GM21526 (cell line): ENCODE measurements around the gene G0S2.
A peak's percentile ranks its signal among the peaks of the same experiment; 100 is the strongest.
"Not testable (repeated sequence)": the region's sequence is repeated elsewhere in the genome, so short reads cannot be mapped to it uniquely, and the experiment has no call there.

Experiments used
- ATAC-seq: cut with Tn5 transposase; IDR thresholded peaks from one replicate; pipeline ENCODE4 v1.9.1; 2021; ENCODE audit warnings: moderate library complexity; ENCODE audit not compliant: unreplicated experiment, low FRiP score

G0S2 gene

DNA sequence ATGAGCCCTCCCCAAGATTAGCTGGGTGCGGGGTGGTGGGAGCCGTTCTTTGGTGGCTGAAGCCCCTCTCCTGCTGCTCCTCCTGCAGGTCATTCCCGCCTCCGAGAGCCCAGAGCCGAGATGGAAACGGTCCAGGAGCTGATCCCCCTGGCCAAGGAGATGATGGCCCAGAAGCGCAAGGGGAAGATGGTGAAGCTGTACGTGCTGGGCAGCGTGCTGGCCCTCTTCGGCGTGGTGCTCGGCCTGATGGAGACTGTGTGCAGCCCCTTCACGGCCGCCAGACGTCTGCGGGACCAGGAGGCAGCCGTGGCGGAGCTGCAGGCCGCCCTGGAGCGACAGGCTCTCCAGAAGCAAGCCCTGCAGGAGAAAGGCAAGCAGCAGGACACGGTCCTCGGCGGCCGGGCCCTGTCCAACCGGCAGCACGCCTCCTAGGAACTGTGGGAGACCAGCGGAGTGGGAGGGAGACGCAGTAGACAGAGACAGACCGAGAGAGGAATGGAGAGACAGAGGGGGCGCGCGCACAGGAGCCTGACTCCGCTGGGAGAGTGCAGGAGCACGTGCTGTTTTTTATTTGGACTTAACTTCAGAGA is 448 bp downstream of the G0S2 start:
- ATAC-seq, result no peak

DNA sequence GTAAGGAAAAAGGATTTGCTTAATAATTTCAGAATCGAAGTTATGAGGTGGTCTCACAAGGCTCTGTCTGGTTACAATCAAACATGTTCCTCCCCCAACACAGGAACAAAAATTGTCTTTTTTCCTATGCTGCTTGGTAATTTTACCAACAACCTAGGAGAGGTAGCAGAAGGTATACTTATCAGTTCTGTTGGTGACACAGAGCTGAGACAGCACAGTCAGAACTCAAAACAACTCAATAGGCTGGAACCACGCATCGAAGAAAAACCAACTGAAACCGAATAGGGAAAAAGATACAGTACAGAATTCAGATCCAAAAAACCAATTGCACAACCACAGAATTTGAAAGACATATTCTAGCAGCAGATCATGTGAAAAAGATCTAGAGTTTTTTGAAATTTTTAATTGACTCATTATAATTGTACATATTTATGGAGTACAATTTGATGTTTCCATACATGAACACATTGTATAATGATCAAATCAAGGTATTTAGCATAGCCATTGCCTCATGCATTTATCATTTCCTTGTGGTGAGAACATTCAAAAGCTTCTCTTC is 3.8 kb downstream of the G0S2 start:
- ATAC-seq, result no peak

DNA sequence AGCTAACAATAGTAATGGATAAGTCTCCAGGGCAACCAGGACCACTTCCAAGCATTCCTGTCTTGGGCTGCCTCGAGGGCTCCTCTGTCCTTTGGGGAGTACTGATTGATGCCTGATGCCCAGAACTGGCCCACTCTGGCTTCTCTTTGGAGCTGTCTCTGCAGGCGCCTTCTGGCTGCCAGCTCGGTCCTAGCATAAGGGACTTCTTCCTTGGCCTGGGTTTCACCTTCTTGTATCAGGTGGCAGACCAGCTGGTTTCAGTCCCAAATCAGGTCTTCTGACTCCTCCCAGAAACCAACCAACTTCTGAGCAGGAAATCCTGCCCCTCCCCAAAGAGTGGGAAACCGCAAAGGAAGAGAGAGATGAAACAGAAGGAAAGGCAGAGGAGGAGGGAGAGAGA is 10.6 kb downstream of the G0S2 start:
- ATAC-seq, result no peak

DNA sequence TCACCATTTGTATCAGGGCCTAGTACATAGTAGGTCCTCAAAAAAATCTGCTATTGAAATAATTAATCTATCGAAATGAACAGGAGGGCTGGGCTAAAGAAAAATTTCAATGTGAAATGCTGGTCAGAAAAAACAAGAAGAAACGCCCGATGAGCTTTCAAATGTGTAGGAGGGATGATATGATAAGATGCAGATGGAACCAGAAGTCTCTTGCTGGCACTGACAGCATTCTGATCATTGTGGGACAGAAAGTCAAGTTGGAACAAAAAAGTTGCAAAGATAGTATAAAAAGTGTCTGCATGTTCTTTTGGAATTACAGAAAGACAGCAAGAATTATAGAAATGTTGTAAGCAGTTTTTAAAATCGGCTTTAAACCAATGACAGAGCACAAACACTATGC is 11.1 kb downstream of the G0S2 start:
- ATAC-seq, result no peak

DNA sequence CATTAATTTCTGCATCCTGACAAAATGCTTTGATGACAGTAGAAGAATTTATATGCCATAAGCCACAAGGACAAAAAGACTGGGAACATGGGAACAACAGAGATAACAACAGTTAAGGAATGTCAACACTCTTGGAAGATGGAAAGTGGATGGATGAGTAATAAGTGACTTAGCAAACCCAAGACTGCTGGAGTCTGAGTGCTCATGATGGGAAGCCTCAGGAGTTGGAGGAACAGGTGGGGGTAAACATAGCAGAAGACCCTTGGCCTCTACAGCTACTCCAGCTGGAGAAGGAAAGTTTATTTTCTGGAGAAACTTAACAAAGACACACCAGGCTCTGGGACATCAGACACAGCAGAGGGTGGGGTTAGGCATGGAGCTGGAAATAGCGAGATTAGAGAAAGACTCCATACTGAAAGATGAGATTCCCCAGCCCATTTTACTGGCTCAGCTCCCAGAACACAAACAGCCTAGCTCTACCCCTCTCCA is 13.6 kb downstream of the G0S2 start:
- ATAC-seq, result no peak

DNA sequence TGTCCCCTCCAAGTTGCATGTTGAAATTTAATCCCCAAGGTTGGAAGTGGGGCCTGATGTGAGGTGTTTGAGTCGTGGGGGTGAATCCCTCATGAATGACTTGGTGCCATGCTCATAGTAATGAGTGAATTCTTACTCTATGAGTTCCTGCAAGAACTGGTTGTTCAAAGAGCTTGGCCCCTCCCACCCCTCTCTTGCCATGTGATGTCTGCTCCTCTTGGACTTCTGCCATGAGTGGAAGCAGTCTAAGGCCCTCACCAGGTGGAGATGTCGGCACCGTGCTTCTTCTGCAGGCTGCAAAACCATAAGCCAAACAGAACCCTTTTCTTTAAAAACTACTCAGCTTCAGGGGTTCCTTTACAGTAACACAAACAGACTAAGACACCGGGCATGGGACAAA is 14.3 kb downstream of the G0S2 start:
- ATAC-seq, result no peak

DNA sequence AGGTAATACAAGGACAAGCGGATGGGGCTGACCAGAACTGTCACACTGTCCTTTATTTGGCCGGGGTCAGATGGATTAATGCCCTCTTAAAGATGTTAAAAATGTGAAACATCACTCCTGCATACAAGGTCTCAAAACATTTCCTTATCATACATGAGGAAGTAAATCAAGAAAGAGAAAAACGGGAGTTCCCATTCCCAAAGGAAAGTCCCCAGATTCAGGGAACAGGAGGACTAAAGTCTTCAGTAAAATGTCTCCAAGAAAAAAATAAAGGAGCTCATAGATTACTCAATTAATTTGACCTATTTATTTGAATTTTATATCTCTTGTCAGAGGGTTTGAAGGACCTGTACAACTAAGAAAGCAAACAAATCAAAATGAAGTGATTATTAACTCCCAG is 16.0 kb downstream of the G0S2 start:
- no peak for ATAC-seq

DNA sequence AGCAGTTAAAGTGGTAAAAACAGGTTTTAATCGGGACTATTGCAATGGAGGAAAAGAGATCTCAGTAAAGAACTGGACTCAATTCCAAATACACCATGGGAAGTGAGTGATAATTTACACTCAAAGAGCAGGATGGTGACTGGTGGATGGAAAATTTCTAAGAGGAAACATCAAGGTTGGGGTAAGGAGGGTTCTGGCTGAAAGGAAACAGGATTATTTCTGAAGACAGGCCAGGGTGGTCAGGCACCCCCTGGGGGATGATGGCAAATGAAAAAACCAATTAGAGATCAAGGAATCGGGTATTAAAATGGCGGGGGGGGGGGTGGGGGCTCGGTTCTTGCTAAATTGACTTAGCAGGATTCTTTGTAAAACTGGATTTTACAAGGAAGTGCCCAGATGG is 17.1 kb downstream of the G0S2 start:
- no peak for ATAC-seq

DNA sequence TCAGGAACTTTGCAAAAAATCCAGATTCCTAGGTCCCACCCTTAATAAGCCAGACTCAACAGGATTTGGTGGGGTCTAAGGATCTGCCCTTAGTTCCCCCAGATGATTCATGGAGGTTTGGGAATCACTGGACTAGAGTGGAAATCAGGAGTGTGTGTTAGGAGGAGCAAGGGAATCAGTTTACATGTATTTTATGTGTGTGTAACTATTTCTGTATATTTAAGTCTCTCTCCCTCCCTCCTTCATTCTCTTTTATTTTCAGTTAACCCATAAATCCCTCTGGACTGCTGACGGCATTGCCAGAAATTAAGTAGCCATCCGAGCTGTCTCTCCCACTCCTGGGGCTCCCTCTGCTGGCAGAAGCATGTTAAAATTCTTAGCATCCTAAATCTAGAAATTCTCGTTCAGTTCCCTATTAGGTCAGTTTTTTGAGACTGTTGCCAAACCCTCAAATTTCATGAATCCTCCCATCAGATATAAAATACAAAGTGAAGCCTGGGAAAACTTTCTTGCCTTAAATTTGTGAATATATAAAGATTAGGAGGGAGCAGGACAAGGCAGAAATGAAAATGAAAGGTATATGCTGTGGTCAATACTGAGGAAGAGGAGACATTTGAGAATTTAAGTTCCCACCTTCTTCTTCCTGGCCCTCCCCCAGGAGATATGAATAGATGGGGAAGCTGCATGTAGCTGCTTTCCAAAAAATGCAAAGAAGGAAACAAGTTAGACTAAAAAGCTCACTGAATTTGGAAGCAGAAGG is 17.7 kb downstream of the G0S2 start:
- peak; percentile 62 for ATAC-seq

DNA sequence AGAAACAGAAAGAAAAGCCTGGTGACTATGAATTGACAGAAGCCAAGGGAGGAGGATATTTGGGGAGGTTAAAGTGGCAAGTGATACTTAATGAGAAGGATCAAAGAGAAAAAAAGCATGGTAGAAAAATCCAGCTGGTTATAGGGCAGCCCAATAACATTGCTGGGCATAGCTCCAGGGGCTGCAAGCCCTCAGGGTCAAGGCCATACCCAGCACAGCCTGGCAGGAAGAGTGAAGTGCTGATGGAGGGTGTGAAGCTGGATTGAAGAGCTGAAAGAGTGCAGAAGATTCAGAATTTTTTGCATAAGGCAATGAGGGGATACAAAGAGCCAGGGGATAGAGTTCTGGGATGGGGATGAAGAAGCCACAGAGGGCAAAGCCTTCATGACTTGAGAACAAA is 21.5 kb downstream of the G0S2 start:
- ATAC-seq, result no peak

DNA sequence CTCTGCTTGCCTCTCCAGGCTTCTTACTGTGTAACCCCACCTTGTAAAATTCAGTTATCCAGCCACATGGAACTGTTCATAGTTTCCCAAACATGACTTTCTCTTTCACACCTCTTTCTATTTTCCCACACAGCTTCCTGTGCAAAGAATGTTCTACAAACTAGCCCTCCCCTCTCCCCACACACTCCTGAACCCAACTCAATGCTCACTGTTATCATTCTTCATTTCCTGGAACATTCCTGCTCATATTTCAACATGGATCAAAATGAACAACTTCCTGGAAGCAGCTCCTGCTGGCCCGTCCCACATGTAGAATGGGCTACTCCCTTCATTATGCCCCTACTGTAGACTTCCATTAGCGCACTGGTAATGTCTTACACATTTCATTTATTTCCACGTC is 21.9 kb downstream of the G0S2 start:
- no peak for ATAC-seq

DNA sequence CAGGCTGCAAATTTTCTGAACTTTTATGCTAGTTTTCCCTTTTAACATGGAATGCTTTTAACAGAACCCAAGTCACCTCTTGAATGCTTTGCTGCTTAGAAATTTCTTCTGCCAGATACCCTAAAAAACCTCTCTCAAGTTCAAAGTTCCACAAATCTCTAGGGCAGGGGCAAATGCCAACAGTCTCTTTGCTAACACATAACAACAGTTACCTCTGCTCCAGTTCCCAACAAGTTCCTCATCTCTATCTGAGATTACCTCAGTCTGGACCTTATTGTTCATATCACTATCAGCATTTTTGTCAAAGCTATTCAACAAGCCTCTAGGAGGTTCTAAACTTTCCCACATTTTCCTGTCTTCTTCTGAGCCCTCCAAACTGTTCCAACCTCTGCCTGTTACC is 25.5 kb downstream of the G0S2 start:
- ATAC-seq, result not testable (repeated sequence)

DNA sequence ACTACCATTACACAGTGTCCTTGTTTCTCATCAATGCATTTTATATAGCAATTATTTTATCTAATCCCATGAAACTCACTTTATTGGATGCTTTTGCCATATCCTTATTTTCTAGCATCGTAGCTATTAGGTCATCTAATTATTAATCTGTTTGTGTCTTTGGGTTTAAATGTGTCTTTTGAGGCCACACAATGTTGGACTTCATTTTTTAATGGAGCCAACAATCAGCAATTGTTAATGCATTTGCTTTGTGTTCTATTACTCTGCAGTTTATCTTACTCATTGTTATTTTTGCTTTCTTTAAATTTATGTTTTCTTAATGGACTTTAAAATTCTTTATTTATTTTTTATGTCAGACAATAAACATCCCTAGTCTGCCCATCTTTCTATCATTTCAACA is 27.6 kb downstream of the G0S2 start:
- ATAC-seq, result no peak

DNA sequence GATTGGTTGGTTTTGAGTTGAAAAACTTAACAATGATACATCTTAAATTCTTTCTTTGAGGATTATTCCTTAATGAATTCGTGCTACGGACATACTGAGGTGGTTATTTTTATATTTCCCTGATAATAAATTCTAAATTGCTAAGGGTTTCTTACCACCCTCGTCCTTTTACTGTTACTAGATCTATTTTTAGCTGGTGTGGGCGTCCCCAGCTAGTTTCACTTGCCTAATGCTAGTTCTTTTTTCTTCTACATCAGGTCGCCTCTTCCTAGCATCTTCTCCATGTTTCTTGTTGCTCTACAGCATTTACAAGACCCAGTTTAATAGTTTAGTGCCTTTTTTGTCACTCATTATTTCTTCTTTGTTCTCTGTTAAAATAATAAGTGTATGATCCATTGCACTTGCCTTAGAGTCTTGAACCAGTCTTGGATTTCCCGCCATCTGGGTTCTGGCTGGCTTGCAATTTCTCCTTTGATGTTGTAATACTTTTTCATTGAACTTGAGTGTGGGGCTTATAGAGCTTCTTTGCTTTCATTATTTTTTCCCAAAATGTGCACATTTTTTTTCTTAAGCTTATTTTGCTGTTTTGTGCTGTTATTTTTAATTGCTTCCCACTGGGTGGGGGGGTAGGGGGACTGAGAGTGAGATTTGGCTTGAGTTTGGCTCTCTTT is 28.8 kb downstream of the G0S2 start:
- ATAC-seq, result no peak

DNA sequence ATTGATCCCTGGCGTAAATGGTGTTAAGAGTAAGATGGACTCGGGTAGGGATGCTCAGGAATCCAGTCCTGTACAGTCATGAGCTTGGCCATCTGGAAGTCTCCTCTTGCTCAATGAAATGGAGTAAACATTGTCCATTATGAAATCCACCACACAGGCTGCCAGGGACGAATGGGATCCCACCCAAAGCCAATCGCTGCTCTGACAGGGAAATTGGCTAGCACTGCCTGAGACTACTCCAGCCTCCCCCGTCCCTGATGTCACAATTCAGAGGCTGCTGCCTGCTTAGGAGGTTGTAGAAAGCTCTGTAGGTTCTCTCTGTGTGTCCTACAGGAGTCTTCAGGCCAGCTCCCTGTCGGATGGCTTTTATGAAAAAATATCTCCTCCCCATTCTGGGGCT is 29.4 kb downstream of the G0S2 start, which contains the start of gene HSD11B1:
HSD11B1 (plus strand) TSS at position 263 of the 400 bp plus-strand sequence; CDS start at position 360, 97 bp downstream.
- ATAC-seq, result no peak

DNA sequence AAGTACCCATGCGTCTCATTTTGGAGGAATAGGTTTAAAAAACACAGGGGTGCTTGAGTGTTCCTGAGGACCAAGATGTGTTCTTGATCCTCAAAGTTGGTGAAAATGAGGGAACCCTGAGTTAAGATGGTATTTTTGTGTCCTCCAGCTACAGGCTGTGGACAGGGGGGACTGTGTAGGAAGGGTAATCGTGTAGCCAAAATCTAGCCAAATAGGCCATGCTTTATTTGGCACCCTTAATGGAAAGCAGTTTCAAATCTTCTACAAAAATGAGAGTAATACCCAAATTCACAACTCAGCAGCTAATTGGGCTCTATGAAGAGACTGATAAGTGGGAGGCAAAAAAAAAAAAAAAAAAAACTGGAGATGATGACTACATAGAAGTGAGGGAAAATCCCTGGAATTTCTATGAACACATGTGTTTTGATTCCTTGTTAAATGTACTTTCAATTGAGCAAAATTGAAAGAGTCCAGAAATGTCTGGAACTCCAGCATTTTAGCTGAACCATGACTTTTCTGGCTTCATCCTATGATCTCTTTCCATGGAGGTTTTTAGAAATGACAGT is 29.9 kb downstream of the G0S2 start:
- ATAC-seq, result no peak

DNA sequence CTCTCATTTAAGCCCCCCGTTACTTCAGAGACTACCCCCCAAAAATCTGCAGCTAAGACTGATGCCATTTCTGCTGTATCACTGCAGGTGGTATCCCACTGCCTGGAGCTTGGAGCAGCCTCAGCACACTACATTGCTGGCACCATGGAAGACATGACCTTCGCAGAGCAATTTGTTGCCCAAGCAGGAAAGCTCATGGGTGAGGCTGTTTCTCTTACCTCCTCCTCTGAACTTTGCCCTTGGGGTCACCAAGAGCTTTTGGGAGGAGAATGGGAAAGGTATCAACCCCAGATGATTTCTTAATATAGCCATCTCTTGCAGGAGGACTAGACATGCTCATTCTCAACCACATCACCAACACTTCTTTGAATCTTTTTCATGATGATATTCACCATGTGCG is 31.4 kb downstream of the G0S2 start:
- ATAC-seq, result no peak

DNA sequence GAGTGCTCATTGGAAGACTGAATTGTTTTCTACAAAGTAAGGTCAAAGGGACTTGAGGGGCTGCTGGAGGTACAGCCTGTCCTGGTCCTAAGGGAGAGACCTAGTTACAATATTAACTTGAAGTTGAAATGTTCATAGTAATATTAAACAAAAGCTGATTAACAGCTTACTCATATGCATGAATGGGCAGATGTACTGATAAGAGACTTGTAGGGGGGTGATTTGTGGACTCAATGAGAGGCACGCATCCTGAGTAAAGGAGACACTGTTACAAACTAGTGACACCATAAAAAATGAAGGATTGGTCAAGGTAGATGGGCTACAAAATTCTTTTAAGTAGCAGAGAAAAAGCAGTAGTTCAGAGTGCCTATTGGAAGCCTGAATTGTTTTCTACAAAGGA is 32.1 kb downstream of the G0S2 start:
- no peak for ATAC-seq

DNA sequence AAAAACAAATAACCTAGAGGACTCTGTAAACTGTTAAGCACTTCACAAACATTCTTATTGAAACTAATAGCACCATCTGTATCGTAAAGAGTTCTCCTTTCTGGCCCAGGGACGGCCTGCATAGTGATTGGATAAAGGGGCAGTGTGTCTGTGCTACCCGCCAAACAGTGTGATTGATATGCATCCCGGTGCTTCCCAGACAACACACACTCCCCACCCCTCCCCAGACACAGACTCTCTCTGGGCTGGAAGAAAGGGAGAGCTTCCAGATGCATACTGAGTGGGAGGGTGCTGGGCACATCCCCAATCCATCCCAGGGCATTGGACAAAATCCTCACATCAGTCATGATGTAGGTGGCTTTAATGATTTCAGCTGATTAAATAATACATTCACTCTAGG is 33.1 kb downstream of the G0S2 start:
- ATAC-seq, result no peak

DNA sequence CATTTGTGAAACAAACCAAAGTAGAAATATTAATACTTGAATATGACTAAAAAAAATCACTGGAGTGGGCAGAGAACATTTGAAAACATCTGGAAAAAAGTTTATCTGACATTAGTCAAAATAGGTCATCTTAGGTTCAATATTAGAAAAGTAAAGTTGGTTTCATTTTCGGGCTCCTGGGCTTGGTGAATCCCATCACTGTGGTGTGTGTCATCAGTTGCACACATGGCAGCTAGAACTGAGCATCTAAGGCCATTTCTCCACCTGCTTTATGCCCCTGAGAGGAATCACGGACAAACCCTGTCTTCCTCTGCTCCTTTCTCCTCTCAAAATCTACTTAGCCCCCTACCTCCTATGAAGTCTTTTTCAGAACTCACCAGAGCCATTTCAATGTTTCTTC is 34.9 kb downstream of the G0S2 start:
- ATAC-seq, result no peak

DNA sequence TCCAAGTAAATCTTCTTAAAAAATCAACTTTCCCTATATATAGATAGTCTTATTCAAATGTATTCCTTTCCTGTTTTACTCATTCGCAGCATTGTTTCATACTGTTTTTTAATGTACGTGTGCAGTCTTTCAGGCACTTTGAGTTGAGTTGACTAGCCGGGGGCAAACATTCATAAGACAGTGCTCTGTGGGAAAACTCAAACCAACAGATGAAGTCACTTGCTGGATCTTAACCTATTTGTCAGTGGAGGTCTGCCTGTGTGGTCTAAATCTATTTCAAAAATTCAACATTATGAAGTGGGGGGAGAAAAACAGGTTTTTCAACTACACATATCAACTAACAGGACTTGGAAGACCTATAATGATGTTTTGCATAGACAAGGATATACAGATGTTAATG is 35.6 kb downstream of the G0S2 start:
- ATAC-seq, result no peak
